Measurements from ENCODE around the gene VIT.

Gene VIT

DNA sequence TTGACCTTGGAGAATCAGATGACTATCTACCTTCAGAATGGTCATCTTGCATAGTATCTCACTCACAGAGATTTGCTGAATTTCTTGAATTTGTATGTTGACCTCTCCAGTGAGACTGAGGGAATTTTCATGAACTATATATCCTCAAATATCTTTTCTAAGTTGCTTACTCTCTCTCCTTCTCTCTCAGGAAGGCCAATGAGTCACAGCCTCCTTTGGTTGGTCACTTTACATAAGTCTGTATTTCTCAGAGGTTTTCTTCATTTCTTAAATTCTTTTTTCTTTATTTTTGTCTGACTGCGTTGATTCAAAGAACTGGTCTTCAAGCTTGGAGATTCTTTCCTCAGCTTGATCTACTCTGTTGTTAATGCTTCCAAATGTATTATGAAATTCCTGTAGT is 51.7 kb downstream of the VIT start:
- no peak for TF ChIP-seq REST (IDR thresholded peaks at IDR 0.05; ENCODE audit: low read depth)
- no peak for TF ChIP-seq YY1 (IDR thresholded peaks at IDR 0.05; ENCODE audit: low read depth)
- no peak for TF ChIP-seq TAF1 (IDR thresholded peaks at IDR 0.05; ENCODE audit: low read depth)
- TF ChIP-seq CEBPB (IDR thresholded peaks at IDR 0.05), result no peak
- TF ChIP-seq TEAD4 (IDR thresholded peaks at IDR 0.05), result no peak
- no peak for TF ChIP-seq EP300 (IDR thresholded peaks at IDR 0.05; ENCODE audit: borderline replicate concordance)
- no peak for TF ChIP-seq CREB1 (IDR thresholded peaks at IDR 0.05; ENCODE audit: low read depth)
- TF ChIP-seq RAD21 (IDR thresholded peaks at IDR 0.05; ENCODE audit: low read depth), result no peak
- TF ChIP-seq FOXM1 (IDR thresholded peaks at IDR 0.05; ENCODE audit: borderline replicate concordance, low read depth), result no peak
- TF ChIP-seq TCF12 (IDR thresholded peaks at IDR 0.05; ENCODE audit: low read depth), result no peak
- TF ChIP-seq, protein P1, sequence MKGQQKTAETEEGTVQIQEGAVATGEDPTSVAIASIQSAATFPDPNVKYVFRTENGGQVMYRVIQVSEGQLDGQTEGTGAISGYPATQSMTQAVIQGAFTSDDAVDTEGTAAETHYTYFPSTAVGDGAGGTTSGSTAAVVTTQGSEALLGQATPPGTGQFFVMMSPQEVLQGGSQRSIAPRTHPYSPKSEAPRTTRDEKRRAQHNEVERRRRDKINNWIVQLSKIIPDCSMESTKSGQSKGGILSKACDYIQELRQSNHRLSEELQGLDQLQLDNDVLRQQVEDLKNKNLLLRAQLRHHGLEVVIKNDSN (IDR thresholded peaks at IDR 0.05), result no peak
- no peak for TF ChIP-seq ZBTB7A (IDR thresholded peaks at IDR 0.05; ENCODE audit: low read depth)
- TF ChIP-seq EGR1 (IDR thresholded peaks at IDR 0.05), result no peak
- TF ChIP-seq NFIC (IDR thresholded peaks at IDR 0.05), result no peak
- no peak for TF ChIP-seq MAX (IDR thresholded peaks at IDR 0.05)

- TF ChIP-seq CEBPB (IDR thresholded peaks at IDR 0.05), result no peak
- TF ChIP-seq FOXM1 (IDR thresholded peaks at IDR 0.05; ENCODE audit: borderline replicate concordance, low read depth), result no peak
- TF ChIP-seq, protein P1 (IDR thresholded peaks at IDR 0.05), result no peak
- TF ChIP-seq NFIC (IDR thresholded peaks at IDR 0.05), result no peak
- TF ChIP-seq CREB1 (IDR thresholded peaks at IDR 0.05; ENCODE audit: low read depth), result no peak
- TF ChIP-seq TAF1 (IDR thresholded peaks at IDR 0.05; ENCODE audit: low read depth), result no peak
- no peak for TF ChIP-seq RAD21 (IDR thresholded peaks at IDR 0.05; ENCODE audit: low read depth)
- no peak for TF ChIP-seq EGR1 (IDR thresholded peaks at IDR 0.05)
- no peak for TF ChIP-seq YY1 (IDR thresholded peaks at IDR 0.05; ENCODE audit: low read depth)
- no peak for TF ChIP-seq REST (IDR thresholded peaks at IDR 0.05; ENCODE audit: low read depth)
- TF ChIP-seq ZBTB7A (IDR thresholded peaks at IDR 0.05; ENCODE audit: low read depth), result no peak
- TF ChIP-seq MAX (IDR thresholded peaks at IDR 0.05), result no peak
- TF ChIP-seq EP300 (IDR thresholded peaks at IDR 0.05; ENCODE audit: borderline replicate concordance), result no peak
- no peak for TF ChIP-seq TEAD4 (IDR thresholded peaks at IDR 0.05)
- no peak for TF ChIP-seq TCF12 (IDR thresholded peaks at IDR 0.05; ENCODE audit: low read depth)
These were observed 53.6 kb downstream of the VIT start for GRCh38 chr2:36750101-36750500.

- no peak for TF ChIP-seq YY1 (IDR thresholded peaks at IDR 0.05; ENCODE audit: low read depth)
- no peak for TF ChIP-seq TCF12 (IDR thresholded peaks at IDR 0.05; ENCODE audit: low read depth)
- no peak for TF ChIP-seq ZBTB7A (IDR thresholded peaks at IDR 0.05; ENCODE audit: low read depth)
- no peak for TF ChIP-seq RAD21 (IDR thresholded peaks at IDR 0.05; ENCODE audit: low read depth)
- no peak for TF ChIP-seq TEAD4 (IDR thresholded peaks at IDR 0.05)
- no peak for TF ChIP-seq EP300 (IDR thresholded peaks at IDR 0.05; ENCODE audit: borderline replicate concordance)
- TF ChIP-seq CREB1 (IDR thresholded peaks at IDR 0.05; ENCODE audit: low read depth), result no peak
- no peak for TF ChIP-seq CEBPB (IDR thresholded peaks at IDR 0.05)
- no peak for TF ChIP-seq MAX (IDR thresholded peaks at IDR 0.05)
- TF ChIP-seq, protein P1 (IDR thresholded peaks at IDR 0.05), result no peak
- no peak for TF ChIP-seq TAF1 (IDR thresholded peaks at IDR 0.05; ENCODE audit: low read depth)
- TF ChIP-seq EGR1 (IDR thresholded peaks at IDR 0.05), result no peak
- no peak for TF ChIP-seq REST (IDR thresholded peaks at IDR 0.05; ENCODE audit: low read depth)
- no peak for TF ChIP-seq FOXM1 (IDR thresholded peaks at IDR 0.05; ENCODE audit: borderline replicate concordance, low read depth)
- TF ChIP-seq NFIC (IDR thresholded peaks at IDR 0.05), result no peak
These were observed 57.3 kb downstream of the VIT start for GRCh38 chr2:36753706-36754221.

Measured in Ishikawa (cell line).